Parathyroid adenoma (tissue), 2 donors: ENCODE measurements around the gene HSD17B14.
A peak's percentile ranks its signal among the peaks of the same experiment; 100 is the strongest.

Experiments used
- H2AFZ ChIP-seq: fragments of 300-600 bp; sonication (generic); one replicate; pipeline ENCODE4 v1.7.0; 2017; ENCODE audit warnings: antibody characterized with exemption, mild to moderate bottlenecking
- H3K27ac ChIP-seq: fragments of 300-600 bp; sonication (generic); one replicate; pipeline ENCODE4 v1.7.0; 2017
- H3K27me3 ChIP-seq: fragments of 300-600 bp; sonication (generic); one replicate; pipeline ENCODE4 v1.7.0; 2017; ENCODE audit warnings: low read length; ENCODE audit not compliant: control insufficient read depth, insufficient read depth
- H3K36me3 ChIP-seq: fragments of 300-600 bp; sonication (generic); one replicate; pipeline ENCODE4 v1.7.0; 2017; ENCODE audit warnings: low read length; ENCODE audit not compliant: control insufficient read depth, insufficient read depth
- H3K4me1 ChIP-seq: fragments of 300-600 bp; sonication (generic); one replicate; pipeline ENCODE4 v1.7.0; 2017; ENCODE audit warnings: control low read depth
- H3K4me2 ChIP-seq: fragments of 300-600 bp; sonication (generic); one replicate; pipeline ENCODE4 v1.7.0; 2017; ENCODE audit warnings: low read length
- H3K4me3 ChIP-seq: fragments of 300-600 bp; sonication (generic); one replicate; pipeline ENCODE4 v1.7.0; 2017; ENCODE audit warnings: low read depth, low read length
- H3K79me2 ChIP-seq: fragments of 300-600 bp; sonication (generic); one replicate; pipeline ENCODE4 v1.7.0; 2017; ENCODE audit warnings: control low read depth
- H3K9ac ChIP-seq: fragments of 300-600 bp; sonication (generic); one replicate; pipeline ENCODE4 v1.7.0; 2017; ENCODE audit warnings: mild to moderate bottlenecking
- H3K9me3 ChIP-seq: fragments of 300-600 bp; sonication (generic); one replicate; pipeline ENCODE4 v1.7.0; 2017; ENCODE audit warnings: low read length; ENCODE audit not compliant: control insufficient read depth
- CTCF ChIP-seq: fragments of 300-600 bp; sonication (generic); IDR thresholded peaks from one replicate; pipeline ENCODE4 v1.7.0; 2017; ENCODE audit warnings: antibody characterized with exemption, mild to moderate bottlenecking
- donor health status: primary hyperparathyroidism.

The HSD17B14 gene

GRCh38 chr19:48837687-48838086 is 1.4 kb upstream of the HSD17B14 start:
- Histone ChIP-seq H2AFZ (peak overlapping the region; percentile 93), H3K4me3 (peak overlapping the region; percentile 91), H3K9ac (no peak overlapping the region), H3K36me3 (no peaks in the 10 kb centered on the region), H3K9me3 (no peaks in the 10 kb centered on the region), H3K79me2 (no peaks in the 10 kb centered on the region), H3K4me1 (no peaks in the 10 kb centered on the region), H3K27me3 (no peaks in the 10 kb centered on the region), H3K27ac (peak overlapping the region; percentile 85), H3K4me2 (peak overlapping the region; percentile 96)
- no peak for TF ChIP-seq CTCF

- H3K9ac ChIP-seq, result no peak overlapping the region
- peak overlapping the region; percentile 85 for H3K27ac ChIP-seq
- no peaks in the 10 kb centered on the region for H3K36me3 ChIP-seq
Observed at GRCh38 chr19:48837051-48837524, 797 bp upstream of the HSD17B14 start.

GRCh38 chr19:48835734-48836088 is 580 bp downstream of the HSD17B14 start:
- Histone ChIP-seq H3K9me3 (no peaks in the 10 kb centered on the region), H3K4me3 (peak overlapping the region; percentile 91), H3K4me2 (peak overlapping the region; percentile 96), H3K36me3 (no peaks in the 10 kb centered on the region), H3K9ac (peak overlapping the region; percentile 70), H3K79me2 (no peaks in the 10 kb centered on the region), H2AFZ (peak overlapping the region; percentile 93), H3K27me3 (no peaks in the 10 kb centered on the region), H3K27ac (peak overlapping the region; percentile 85), H3K4me1 (no peaks in the 10 kb centered on the region)
- TF ChIP-seq CTCF, result peak; percentile 93

More at GRCh38 chr19:48837051-48837524, 797 bp upstream of the HSD17B14 start:
- no peak for TF ChIP-seq CTCF
- Histone ChIP-seq H3K79me2 (no peaks in the 10 kb centered on the region), H3K27me3 (no peaks in the 10 kb centered on the region), H2AFZ (peak overlapping the region; percentile 93), H3K4me1 (no peaks in the 10 kb centered on the region), H3K4me3 (peak overlapping the region; percentile 91), H3K9me3 (no peaks in the 10 kb centered on the region), H3K4me2 (peak overlapping the region; percentile 96)

GRCh38 chr19:48833977-48834376 is 2.3 kb downstream of the HSD17B14 start:
- Histone ChIP-seq H3K27ac (no peak overlapping the region), H2AFZ (no peak overlapping the region), H3K9me3 (no peaks in the 10 kb centered on the region), H3K36me3 (no peaks in the 10 kb centered on the region), H3K79me2 (no peaks in the 10 kb centered on the region), H3K27me3 (no peaks in the 10 kb centered on the region), H3K4me2 (no peak overlapping the region), H3K9ac (no peak overlapping the region), H3K4me3 (no peak overlapping the region), H3K4me1 (no peaks in the 10 kb centered on the region)
- TF ChIP-seq CTCF, result no peak

- Histone ChIP-seq H3K4me2 (no peak overlapping the region), H3K79me2 (no peaks in the 10 kb centered on the region), H3K9me3 (no peaks in the 10 kb centered on the region), H3K9ac (no peak overlapping the region), H3K4me3 (no peak overlapping the region), H3K36me3 (no peaks in the 10 kb centered on the region), H3K4me1 (no peaks in the 10 kb centered on the region), H3K27me3 (no peaks in the 10 kb centered on the region), H2AFZ (no peak overlapping the region), H3K27ac (no peak overlapping the region)
- no peak for TF ChIP-seq CTCF
Observed at GRCh38 chr19:48833049-48833448, 3.2 kb downstream of the HSD17B14 start.
